ENCODE data around the gene ADORA1.

The ADORA1 gene

DNA sequence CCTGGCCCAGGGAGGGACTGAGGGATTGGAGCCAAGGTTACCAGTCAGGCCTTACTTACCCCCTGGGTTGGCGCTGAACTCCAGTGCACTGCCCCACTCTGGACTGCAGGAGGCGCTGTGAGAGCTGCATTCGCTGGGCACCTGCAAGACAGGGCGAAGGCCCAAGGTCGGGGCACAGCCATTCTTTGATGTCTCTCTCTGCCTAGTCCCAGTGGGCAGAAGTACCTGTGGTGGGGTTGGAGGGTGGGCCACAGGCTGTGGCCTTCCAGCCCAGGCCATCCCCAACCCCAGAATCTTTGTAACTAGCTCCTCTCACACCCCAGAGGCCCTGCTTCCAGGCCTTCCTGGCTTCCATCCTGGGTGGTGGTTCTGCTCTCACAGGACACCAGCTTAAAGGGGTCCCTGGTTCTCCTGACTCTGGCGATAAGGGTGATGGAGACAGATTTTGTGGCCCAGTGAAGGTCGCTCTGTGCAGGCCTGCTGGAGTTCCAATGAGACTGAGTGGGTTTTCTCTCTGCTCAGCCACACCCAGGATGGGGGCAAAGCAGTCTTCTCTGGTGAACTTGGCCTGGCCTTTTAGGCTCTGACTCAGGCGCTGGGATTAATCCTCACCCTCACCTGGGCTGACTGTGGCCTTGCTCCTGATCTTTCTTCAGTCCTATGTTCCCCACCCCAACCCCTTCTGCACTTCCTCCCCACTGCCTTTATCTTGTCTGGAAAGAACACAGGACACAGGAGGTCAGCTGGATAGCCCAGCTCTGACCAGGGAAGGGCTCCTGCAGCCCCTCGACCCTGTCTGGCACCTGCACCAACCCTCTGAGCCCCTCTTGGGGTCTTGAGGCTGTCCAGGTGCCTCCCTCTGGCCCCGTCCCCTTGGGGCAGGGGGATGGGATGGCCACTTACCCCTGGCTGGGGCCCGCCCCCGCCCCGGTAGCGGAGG, 42.7 kb upstream of the ADORA1 start:
- TF ChIP-seq, protein P1, sequence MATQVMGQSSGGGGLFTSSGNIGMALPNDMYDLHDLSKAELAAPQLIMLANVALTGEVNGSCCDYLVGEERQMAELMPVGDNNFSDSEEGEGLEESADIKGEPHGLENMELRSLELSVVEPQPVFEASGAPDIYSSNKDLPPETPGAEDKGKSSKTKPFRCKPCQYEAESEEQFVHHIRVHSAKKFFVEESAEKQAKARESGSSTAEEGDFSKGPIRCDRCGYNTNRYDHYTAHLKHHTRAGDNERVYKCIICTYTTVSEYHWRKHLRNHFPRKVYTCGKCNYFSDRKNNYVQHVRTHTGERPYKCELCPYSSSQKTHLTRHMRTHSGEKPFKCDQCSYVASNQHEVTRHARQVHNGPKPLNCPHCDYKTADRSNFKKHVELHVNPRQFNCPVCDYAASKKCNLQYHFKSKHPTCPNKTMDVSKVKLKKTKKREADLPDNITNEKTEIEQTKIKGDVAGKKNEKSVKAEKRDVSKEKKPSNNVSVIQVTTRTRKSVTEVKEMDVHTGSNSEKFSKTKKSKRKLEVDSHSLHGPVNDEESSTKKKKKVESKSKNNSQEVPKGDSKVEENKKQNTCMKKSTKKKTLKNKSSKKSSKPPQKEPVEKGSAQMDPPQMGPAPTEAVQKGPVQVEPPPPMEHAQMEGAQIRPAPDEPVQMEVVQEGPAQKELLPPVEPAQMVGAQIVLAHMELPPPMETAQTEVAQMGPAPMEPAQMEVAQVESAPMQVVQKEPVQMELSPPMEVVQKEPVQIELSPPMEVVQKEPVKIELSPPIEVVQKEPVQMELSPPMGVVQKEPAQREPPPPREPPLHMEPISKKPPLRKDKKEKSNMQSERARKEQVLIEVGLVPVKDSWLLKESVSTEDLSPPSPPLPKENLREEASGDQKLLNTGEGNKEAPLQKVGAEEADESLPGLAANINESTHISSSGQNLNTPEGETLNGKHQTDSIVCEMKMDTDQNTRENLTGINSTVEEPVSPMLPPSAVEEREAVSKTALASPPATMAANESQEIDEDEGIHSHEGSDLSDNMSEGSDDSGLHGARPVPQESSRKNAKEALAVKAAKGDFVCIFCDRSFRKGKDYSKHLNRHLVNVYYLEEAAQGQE (IDR thresholded peaks at IDR 0.05; ENCODE audit: insufficient read depth in 1 of 2, low read depth in 2 of 2, low read length in 2 of 2), result no peak
- TF ChIP-seq POLR2AphosphoS5 (IDR thresholded peaks at IDR 0.05; ENCODE audit: low read depth, low read length) (no peak), SIN3A (IDR thresholded peaks at IDR 0.05; ENCODE audit: borderline replicate concordance, insufficient read depth, low read length) (no peak), TAF1 (IDR thresholded peaks at IDR 0.05; ENCODE audit: borderline replicate concordance, insufficient read depth, low read length) (no peak), FOXP2 (optimal IDR thresholded peaks at IDR 0.05; ENCODE audit: borderline replicate concordance, extremely low read depth, extremely low read length, insufficient read depth) (no peak)

DNA sequence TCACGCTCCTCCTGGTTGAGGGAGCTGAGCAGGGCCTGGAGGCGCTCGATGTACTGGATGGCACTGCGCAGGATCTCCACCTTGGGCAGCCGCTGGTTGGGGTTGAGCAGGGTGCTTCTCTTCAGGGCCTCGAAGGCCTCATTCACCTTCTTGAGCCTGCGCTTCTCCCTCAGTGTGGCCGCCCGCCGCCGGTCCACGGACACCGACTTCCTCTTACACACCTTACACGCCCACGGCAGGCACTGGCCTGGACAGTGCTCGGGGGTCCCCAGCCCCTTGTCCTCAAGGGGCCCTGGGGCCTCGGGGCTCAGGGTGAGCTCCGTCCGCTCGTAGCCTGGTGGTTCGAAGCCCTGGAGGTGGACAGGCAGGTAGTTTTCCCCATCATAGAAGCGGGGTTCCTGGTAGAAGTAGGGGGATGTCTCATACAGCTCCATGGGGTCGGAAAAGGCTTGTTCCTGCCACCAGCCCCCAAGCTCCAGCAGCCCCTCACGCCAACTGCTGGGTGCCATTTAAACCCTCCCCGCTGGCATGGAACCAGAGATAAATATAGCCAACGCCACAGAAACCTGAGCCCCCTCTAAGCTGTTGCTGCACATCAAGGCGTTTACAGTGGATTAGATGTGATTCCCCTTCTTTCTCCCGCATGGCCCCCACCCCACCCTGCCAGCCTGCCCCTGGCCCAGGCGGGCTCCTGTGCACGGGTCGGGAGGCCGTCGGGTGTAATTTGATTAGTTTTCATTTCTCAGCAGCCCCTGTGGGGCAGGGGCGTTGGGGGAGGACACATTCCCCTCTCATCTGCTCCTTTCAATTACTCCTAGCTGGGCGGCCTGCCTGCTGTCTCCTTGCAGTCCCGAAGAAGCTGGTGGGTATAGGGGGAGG, 41.8 kb upstream of the ADORA1 start, which contains the start of gene MYOG:
TSS of gene MYOG (minus strand) at position 485 of the 879 bp plus-strand sequence. CDS start at position 434, 51 bp downstream.
- TF ChIP-seq FOXP2 (optimal IDR thresholded peaks at IDR 0.05; ENCODE audit: borderline replicate concordance, extremely low read depth, extremely low read length, insufficient read depth) (no peak), SIN3A (IDR thresholded peaks at IDR 0.05; ENCODE audit: borderline replicate concordance, insufficient read depth, low read length) (no peak), TAF1 (IDR thresholded peaks at IDR 0.05; ENCODE audit: borderline replicate concordance, insufficient read depth, low read length) (no peak), POLR2AphosphoS5 (IDR thresholded peaks at IDR 0.05; ENCODE audit: low read depth, low read length) (no peak)
- TF ChIP-seq, protein P1 (IDR thresholded peaks at IDR 0.05; ENCODE audit: insufficient read depth in 1 of 2, low read depth in 2 of 2, low read length in 2 of 2), result no peak

DNA sequence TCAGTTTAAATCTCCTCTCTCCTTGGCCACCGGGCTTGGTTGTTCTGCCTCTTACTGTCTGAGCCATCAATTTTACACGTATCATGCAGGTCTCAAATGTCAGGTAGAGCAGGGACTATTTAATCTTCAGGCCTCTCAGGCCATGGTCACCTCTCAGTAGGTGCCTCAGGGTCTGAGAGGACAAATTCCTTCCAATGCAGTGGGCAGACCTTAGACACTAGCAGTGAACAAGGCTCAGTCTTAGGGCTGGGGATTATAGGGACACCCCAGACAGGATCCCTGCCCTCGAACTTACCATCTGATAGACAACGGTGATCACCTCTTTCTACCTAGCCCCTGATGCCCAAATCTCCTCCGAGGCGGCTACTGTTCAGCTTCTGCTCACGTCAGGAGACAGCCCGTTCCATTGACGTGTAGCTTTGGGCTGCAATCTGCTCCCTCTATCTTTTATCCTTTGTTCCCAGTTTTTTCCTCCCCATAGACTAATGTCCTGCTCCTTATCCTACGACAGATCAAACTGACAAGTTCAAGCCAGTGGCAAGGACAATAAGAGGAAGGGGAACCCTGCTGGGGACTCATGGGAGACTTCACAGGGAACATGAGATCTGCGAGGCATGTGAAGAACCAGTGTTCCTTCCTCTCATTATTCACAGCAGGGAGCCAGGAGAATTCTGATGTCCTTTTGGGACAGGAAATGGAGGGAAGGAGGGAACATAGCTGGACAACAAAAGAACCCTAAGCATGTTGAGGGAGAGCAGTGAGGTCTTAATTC, 40.3 kb upstream of the ADORA1 start:
- TF ChIP-seq FOXP2 (optimal IDR thresholded peaks at IDR 0.05; ENCODE audit: borderline replicate concordance, extremely low read depth, extremely low read length, insufficient read depth), result no peak

DNA sequence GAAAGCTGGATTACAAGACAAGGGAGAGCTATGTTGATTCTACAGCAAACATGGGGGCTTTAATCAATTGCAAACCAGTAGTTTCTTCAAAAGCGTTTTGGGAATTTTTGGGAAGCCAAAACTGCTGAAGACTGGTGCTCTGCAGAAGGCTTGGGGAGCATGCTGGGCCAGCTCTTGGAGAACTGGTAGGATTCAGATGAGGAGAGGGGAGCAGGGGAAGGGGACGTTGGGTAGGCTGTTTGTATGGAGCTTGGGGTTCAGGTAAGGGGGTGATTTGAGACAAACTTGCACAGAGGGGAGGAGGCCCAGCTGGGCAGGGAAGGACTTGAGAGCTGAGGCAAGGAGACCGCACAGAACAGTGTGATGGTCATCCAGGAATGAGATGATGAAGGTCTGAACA, 39.1 kb upstream of the ADORA1 start:
- TF ChIP-seq, protein P1 (IDR thresholded peaks at IDR 0.05; ENCODE audit: insufficient read depth in 1 of 2, low read depth in 2 of 2, low read length in 2 of 2), result no peak
- no peak for TF ChIP-seq POLR2AphosphoS5 (IDR thresholded peaks at IDR 0.05; ENCODE audit: low read depth, low read length)
- no peak for TF ChIP-seq FOXP2 (optimal IDR thresholded peaks at IDR 0.05; ENCODE audit: borderline replicate concordance, extremely low read depth, extremely low read length, insufficient read depth)
- no peak for TF ChIP-seq SIN3A (IDR thresholded peaks at IDR 0.05; ENCODE audit: borderline replicate concordance, insufficient read depth, low read length)
- TF ChIP-seq TAF1 (IDR thresholded peaks at IDR 0.05; ENCODE audit: borderline replicate concordance, insufficient read depth, low read length), result no peak

All from PFSK-1 (cell line).